ENCODE data around the gene NME1.
"Not testable (repeated sequence)": the region's sequence is repeated elsewhere in the genome, so short reads cannot be mapped to it uniquely, and the experiment has no call there.

The NME1 gene

DNA sequence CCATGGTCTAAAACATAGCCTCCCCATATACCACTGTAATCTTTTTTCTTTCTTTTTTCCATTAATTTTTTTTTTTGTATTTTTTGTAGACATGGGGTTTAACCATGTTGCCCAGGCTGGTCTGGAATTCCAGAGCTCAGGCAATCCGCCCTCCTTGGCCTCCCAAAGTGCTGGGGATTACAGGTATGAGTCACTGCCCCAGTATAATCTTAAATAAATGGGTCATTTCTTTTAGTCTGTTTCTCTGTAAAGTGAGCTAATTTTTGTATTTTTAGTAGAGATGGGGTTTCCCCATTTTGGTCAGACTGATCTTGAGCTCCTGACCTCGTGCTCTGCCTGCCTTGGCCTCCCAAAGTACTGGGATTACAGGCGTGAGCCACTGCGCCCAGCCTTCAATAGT is 5.7 kb upstream of the NME1 start:
- peak; percentile 49 for DNase-seq

DNA sequence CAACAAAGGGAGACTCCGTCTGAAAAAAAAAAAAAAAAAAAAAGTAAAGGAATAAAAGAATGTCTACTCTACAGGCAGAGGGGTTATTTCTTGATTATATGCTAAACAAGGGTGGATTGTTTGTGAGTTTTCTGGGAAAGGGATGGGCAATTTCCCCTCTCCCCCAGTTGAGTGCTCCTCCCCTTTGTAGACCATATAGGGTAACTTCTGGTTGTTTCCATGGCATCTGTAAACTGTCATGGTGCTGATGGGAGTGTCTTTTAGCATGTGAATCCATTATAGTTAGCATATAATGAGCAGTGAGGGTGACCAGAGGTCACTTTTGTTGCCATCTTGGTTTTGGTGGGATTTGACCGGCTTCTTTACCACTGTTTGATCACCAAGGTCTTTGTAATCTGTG is 4.2 kb upstream of the NME1 start:
- DNase-seq: no peak

DNA sequence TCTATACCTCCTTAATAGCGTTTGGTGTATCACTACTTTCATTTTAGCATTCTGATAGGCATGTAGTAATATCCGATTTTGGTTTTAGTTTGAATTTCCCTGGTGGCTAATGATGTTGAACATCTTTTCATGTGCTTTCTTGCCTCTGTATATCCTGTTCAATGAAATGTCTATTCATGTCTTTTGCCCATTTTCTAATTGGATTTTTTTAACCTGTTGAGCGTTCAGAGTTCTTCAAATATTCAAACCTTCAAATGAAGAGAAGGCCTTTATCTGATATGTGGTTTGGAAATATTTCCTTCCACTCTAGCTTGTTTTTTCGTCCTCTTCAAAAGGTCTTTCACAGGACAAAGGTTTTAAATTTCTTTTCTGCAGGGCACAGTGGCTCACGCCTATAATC is 2.4 kb upstream of the NME1 start:
- DNase-seq: no peak

DNA sequence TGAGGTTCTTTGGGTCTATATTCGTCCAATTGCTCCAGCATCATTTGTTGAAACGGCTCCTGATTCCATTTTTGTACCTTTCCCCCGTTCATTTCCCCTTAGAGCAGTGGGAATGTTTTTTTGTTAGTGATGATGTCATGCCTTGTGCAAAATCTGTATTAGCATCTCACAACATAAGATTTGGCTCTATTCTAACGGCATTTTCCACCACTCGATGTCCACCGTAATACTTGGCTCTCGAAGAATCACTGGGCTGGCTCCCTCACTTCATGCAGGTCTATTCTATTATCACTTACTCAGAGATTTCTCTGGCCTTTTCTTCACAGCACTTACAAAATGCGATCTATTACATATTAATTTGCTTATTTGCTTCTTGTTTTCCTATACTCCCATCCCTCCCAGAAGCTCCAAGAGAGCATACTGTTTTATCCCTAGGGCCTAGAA is 571 bp upstream of the NME1 start:
- DNase-seq: peak; percentile 34

DNA sequence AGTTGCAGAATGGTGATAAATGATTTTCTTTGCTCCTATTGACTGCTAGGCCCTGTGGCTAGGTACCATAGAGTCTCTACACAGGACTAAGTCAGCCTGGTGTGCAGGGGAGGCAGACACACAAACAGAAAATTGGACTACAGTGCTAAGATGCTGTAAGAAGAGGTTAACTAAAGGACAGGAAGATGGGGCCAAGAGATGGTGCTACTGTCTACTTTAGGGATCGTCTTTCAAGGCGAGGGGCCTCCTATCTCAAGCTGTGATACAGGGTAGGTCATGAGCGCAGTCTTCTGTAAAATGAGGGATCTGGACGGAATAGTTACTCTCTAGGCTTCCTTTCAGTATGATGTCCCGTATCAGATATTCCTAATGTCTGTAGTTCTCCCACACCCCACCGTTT is 817 bp downstream of the NME1 start:
- peak; percentile 14 for DNase-seq

DNA sequence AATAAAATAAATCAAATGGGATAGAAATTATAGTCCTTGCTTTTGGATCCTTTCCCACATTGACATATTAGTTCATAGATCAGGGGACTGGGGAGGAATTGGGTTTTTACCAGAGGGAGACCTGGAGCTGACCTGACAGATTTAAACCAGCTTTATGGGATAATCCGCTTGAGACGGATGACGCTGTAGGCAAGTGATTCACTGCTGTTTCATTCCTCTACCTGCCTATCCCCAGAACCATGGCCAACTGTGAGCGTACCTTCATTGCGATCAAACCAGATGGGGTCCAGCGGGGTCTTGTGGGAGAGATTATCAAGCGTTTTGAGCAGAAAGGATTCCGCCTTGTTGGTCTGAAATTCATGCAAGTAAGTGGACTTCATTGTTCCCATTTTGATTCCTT is 2.1 kb downstream of the NME1 start:
- no peak for DNase-seq

DNA sequence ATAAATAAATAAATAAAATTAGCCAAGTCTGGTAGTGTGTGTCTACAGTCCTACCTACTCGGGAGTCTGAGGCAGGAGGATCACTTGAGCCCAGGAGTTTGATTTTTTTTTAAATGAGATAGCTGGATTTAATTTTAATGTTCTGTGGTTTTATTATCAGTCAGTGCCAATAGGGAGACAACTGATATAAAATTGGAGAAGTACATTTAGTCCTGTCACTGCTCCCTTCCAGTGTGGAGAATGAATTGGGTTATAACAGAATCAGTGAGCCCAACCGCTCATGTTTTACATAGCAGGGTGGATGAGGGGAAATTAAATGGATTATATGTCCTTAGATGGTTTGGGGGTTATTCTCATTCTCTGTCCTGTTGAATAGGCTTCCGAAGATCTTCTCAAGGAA is 6.2 kb downstream of the NME1 start:
- no peak for DNase-seq

DNA sequence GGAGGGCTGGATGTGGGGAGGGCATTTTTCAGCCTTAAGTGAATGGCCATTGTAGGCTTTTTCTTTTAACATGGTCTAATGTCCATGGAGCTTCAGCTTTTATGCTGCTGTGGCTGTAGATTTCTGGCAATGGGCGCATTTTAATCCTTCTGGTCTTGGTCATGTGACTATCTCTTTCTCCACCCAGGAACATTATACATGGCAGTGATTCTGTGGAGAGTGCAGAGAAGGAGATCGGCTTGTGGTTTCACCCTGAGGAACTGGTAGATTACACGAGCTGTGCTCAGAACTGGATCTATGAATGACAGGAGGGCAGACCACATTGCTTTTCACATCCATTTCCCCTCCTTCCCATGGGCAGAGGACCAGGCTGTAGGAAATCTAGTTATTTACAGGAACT is 8.2 kb downstream of the NME1 start:
- DNase-seq: no peak

DNA sequence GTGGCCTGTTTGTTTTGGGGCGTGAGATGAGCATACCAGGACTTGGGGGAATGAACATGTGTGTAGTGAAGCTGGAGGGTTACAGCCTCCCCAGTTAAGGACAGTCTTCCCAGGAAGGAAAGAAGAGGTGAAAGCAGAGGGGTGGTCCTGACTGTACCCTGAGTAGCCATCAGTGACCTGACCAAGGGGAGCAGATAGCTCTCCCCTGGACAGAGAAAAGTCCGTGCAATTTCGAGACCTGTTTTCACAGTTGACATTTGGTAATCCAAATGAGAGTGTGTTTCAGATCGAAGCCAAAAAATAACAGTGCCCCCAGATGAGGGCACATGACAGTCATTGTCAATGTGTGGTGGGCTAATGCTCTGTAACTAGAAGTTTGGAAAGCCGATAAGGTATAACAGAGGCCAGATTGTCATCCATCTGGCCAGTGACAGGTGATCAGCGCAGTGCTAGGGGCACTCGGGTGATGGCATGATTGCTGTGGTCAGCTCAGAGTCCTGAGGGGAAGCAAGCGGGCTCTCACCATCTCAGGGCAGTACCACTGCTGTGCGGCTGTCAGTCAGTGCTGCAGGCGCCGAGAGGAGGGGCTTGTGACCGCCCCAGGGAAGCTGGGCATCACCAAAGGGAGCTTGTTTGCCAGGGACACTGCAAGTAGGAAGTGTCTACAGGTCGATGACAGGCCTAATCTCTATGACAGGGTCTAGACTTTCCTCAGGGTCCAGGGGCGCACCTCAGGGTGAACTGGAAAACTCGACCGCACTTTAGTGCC is 11.7 kb downstream of the NME1 start:
- no peak for DNase-seq

DNA sequence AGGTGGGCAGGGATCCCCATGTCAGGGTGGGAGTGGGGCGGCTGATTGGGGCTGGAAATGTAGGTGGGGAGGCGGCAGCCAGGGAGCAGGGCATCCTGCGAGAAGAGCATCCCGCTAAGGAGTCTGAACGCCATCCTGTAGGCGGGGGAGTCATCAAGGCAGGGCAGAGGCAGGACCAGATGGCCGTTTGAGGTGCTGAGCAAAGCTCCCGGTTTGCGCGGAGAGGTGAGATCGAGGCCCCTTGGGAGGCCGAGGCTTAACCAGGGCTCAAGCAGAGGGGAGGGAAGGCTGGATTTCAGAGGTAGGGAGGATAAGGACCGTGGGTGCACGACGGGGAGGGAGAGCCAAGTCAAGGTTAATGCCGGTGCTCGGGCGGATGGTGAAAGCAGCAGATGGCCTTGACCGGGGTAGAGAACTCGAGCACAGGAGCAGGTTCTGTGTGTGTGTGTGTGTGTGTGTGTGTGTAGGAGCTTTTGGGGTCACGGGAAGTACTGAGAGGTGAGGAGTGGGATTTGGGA is 12.4 kb downstream of the NME1 start:
- peak; percentile 11 for DNase-seq

DNA sequence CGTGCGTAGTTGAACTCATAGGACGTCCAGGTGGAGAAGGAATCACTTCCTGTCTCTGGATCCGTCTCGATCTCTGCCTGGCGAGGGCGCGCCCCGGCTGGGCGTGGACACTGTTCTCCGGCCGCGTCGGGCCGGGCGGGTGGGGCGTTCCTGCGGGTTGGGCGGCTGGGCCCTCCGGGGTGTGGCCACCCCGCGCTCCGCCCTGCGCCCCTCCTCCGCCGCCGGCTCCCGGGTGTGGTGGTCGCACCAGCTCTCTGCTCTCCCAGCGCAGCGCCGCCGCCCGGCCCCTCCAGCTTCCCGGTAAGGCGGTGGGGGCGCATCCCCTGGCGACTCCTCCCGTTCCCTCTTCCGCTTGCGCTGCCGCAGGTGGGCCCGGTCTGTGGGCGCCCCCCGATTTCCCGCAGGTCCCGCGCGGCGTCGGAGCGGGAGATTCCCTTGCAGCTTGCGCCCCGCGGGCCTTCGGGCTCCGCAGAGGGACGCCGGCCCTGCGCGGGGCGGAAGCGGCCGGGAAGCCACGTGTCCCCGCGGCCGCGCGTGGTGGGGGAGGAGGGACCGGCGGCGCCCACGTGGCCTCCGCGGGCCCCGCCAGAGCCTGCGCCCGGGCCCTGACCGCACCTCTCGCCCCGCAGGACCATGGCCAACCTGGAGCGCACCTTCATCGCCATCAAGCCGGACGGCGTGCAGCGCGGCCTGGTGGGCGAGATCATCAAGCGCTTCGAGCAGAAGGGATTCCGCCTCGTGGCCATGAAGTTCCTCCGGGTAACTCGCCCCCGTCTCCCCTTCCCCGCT is 13.0 kb downstream of the NME1 start, which contains the start of gene NME2:
NME2 (plus strand) TSS at position 214 of the 789 bp plus-strand sequence; CDS start at position 634, 420 bp downstream.
- peak; percentile 88 for DNase-seq

DNA sequence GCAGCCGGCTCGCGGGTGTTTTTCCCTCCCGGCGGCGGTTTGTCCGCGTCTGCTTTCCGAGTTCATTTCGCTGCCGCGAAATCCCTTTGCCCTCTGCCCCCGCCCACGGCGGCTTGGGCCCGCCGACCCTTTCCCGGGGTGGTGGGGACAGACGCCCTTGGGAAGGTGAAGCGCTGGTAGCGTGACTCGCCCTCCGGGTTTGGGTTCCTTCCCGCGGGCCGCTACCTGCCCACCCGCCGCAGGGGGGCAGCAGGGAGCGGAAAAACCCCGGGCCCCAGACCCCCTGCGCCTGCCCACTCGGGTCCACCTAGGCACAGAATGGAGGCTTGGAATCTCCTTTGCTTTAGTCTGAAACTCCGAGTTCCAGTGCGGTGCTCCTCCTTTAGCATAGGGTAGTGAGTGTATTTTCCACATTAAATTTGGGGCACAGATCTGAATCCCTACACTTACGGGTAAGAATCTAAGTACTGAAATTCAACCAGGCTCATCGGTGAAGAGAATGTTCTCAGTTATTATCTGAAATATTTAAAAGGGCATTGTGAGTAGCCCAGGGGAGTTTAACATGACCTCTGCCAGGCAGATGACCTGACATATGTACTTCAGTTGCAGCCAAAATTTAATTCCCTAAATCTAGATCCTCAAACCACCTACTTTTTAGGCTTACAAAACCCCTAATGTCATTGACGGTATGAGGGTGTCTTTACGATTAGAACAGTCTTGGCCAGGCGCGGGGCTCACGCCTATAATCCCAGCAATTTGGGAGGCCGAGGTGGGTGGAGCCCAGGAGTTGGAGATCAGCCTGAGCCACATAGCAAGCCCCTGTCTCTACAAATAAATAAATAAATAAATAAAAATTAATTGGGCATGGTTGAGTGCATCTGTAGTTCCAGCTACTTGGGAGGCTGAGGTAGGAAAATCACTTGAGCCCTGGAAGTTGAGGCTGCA is 13.9 kb downstream of the NME1 start:
- peak; percentile 49 for DNase-seq

DNA sequence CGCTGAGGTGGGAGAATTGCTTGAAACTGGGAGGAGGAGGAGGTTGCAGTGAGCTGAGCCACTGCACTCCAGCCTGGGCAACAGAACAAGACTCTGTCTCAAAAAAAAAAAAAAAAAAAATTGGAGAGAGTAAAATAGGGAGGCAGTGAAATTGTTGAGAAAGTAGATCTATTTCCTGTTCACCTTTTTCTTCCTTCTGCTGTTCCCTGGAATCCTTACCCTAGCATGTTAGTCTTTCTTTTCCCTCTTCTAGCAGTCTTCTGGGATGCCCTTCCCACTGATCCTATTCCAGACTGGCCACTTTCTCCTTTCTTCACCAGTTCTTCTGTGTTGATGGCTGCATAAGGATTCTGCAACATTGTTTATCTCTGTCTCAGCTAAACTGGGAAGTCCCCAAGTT is 16.0 kb downstream of the NME1 start:
- DNase-seq: no peak

DNA sequence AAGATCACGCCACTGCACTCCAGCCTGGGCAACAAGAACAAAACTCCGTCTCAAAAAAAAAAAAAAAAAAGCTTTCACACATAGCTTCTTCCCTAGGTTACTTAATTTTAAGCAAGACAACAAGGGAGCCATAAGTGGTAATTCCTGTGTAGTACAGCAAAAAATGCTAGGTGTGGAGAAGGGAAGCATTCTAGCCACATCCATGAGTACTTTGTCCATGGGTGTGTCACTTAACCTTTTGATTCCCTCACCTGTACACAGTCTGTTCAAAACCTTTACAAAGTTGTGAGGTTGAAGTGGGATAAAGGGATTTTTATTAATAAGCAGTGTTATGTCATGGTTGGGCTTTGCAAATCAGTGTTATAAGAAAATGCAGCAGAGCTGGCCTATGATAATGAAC is 17.4 kb downstream of the NME1 start:
- no peak for DNase-seq

DNA sequence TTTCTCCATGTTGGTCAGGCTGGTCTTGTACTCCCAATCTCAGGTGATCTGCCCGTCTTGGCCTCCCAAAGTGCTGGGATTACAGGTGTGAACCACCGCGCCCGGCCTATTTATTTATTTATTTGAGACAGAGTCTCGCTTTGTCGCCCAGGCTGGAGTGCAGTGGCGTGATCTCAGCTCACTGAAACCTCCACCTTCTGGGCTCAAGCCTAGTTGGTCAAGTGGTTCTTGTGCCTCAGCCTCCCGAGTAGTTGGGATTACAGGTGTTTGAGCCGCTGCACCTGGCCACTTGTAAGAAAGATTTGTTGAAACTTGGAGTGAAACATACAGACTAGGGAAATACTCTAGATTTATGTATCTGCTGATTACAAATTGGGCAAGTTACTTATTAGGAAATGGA is 18.7 kb downstream of the NME1 start:
- DNase-seq: not testable (repeated sequence)

DNA sequence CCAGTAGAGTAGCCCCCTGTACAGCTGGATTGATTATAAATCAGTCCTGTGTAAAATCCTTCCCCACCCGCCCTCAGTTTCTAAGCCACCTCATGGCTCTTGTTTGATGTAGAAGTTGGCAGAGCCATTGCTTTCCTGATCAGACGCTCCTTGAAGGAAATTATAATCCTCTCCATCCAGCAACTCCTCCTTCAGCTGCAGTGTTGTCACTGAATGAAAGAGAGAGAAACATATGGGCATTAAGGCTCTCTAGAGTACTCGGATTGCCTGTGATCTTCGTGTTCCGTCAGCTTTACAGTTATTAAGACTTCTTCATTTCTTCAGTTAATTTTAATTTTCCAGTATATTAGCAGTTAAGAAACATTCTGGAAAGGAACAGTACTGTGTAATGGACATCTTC is 27.1 kb downstream of the NME1 start:
- no peak for DNase-seq

DNA sequence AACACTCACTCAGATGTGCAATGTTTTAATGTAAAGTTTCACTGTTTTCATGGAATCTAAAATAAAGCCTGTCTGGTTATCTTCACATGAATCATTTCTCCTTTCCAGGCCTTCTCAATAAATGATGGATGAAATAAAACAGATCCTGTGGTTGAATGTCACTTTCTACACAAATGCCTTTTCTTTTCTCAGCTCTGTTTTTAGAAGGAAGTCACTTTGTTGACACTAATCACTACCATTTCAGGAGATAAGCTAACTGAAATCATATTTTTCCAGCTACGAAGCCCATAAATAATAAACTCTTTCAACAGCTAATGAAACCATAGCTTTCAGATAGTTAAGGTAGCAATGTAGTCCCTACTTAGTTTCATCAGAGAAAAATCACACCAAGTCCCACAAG is 30.8 kb downstream of the NME1 start:
- DNase-seq: no peak

DNA sequence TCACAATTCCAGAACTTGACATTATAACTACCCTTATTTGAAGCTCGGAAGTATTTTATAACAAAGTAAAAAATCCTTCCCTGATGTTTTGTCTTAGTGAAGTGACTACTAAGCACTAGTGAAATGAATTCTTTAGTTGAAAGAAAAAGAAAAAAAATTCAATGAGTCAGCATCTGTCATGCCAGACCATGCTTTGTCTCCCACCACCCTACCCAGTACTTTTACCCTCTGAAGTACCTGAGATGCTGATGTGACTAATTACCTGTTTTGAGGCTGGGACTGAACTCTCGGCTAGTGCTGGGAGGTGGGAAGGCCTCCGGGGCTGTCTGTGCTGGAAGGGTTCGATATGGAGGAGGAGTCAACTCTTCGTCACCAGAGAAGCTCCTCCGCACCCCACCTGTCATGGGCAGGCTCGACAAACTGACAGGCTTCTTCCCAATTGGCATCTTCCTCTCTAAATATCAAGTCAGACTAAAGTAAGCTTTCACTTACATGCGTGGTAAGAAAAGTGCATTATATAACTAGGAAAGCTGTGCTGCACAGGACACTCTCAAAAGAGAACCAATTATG is 32.5 kb downstream of the NME1 start:
- DNase-seq: no peak

DNA sequence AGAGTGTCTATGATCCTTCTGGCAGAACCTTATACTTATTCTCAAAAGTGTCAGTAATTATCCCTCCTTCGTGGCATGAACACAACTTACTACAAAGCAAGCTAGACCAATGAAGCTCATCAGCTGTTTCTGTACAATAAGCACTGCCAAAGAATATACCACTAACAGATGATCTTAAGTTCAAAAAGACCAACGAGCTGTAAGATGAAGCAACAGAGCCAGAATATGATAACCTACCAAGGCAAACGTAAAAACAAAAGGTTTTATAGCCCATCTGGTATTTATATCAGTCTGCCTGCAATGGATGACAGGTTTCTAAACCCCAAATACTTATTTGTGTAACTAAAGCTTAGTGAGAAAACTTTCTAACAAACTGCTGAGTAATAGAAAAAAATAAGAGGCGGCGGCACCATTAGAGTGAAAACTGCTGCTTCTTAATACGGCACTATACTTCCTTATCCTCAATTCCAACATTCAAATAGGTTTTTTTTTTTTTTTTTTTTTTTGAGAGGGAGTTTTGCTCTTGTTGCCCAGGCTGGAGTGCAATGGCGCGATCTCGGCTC is 35.0 kb downstream of the NME1 start:
- no peak for DNase-seq

DNA sequence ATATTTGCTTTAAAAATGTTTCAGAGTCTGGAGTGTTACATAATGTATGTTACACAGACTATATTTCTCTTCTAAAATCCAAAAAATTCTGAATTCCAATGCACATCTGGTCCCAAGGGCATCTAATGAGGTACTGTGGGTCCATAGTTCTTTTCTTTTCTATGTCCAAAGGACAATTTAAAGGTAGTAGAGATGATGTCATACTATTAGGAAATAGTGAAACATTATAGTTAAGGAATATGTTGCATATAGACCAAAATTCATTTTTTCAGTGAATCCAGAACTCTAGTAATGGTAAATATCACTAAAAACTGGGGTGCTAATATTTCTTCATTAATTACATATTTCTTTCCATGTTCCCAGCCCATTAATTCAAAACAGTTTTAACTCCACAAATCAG is 35.8 kb downstream of the NME1 start:
- no peak for DNase-seq

DNA sequence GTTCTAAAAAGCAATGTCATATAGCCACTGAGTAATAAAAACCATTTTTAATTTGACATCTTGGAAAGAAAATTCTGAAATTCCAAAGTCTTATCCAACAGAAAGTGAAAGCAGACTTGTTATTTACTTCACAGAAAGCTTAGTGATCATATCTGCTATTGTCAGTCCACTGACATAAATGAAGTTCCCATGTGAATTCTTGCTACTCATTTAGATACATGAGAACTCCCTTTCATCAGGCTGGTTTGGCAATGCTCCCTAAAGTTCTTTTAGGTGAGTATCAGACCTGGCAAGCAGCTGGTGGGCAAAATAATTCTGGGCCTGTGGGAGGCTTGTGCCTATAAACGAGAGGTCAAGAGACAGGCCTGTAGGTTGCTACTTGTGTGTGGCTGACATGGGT is 36.3 kb downstream of the NME1 start:
- DNase-seq: no peak

DNA sequence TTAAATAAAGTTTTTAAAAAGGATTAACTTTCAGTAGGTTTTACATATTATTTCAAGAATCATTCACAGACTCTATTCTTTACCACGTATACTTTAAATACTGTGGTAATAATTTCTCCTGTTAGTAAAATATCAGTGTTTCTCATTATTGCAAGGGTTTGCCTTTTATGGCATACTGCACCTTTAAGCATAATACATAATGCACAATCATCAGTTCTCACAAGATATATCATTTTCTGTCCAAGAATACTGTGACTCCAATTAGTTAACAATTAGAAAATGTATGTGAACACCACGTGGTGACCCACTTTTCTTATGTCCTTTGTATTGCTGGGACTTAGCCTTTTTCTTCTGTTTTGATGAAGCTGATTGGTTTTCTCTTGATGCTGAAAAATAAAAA is 38.5 kb downstream of the NME1 start:
- DNase-seq: no peak
